Stomach (tissue), 9 donors: ENCODE results near the gene ATP6V0B. TPM values are rescaled to one million over a fixed set of nuclear protein-coding genes. Genes with fewer than 3 reads are reported as not detected.

ENCODE experiments used
- DNase-seq, 2 donors: peaks; one replicate each; pipeline versions ENCODE4 v3.0.0 to v3.0.0-alpha.2; 2013 to 2019
- H3K27ac ChIP-seq, 5 donors: fragments of 200-600 bp in 4 of 5; sonication (generic) in 4 of 5; one replicate each; pipeline ENCODE4 v1.5.1; 2013 to 2019; ENCODE audit warnings: mild to moderate bottlenecking in 1 of 5, moderate library complexity in 1 of 5
- H3K27me3 ChIP-seq, 3 donors: fragments of 200-600 bp; sonication (generic); one replicate each; pipeline ENCODE4 v1.5.1; 2017 to 2019; ENCODE audit warnings: mixed run types in 1 of 3
- H3K36me3 ChIP-seq, 4 donors: fragments of 200-600 bp; sonication (generic); 1 replicate in 3 of 4; 2 replicates in 1 of 4; pipeline ENCODE4 v1.5.1; 2016 to 2019
- H3K4me1 ChIP-seq, 4 donors: fragments of 200-600 bp; sonication (generic); one replicate each; pipeline ENCODE4 v1.5.1; 2016 to 2019
- H3K4me3 ChIP-seq, 4 donors: fragments of 200-600 bp; sonication (generic) in 3 of 4; one replicate each; pipeline ENCODE4 v1.5.1; 2016 to 2019; ENCODE audit warnings: mild to moderate bottlenecking in 1 of 4
- H3K9me3 ChIP-seq, 4 donors: fragments of 200-600 bp; sonication (generic); one replicate each; pipeline ENCODE4 v1.5.1; 2016 to 2019
- EP300 ChIP-seq: sonication (generic); formaldehyde crosslinking; IDR thresholded peaks from one replicate; pipeline ENCODE4 v1.6.1; 2017; ENCODE audit warnings: antibody characterized with exemption
- POLR2A ChIP-seq, 4 donors: fragments of 450-650 bp; IDR thresholded peaks; one replicate each; pipeline ENCODE4 v1.6.1; 2016; ENCODE audit warnings: antibody characterized with exemption in 4 of 4, control low read depth in 2 of 4, mild to moderate bottlenecking in 1 of 4, moderate library complexity in 1 of 4
- POLR2AphosphoS5 ChIP-seq, 3 donors: sonication (generic); formaldehyde crosslinking; IDR thresholded peaks; one replicate each; pipeline ENCODE4 v1.6.1; 2016; ENCODE audit warnings: antibody characterized with exemption in 3 of 3
- WGBS, 5 donors: extraction: QIAGEN DNeasy Blood & Tissue Kit in 3 of 5; methylation state at CpG; one replicate each; pipeline versions ENCODE4 v1.1.5 to v1.1.7; 2013 to 2018; 5-methylcytosine and 5-hydroxymethylcytosine counted together
- intact Hi-C: fragments of 100-400 bp; cut with DNase I; formaldehyde crosslinking; loops from one replicate; pipeline ENCODE4 v1.15.1; 2023; ENCODE audit warnings: low total_unique reads
- polyA plus RNA-seq, 3 donors: library from polyadenylated mRNA; stranded (reverse); fragments of 200-250 nt; gene quantifications; one replicate each; pipeline ENCODE4 v1.2.3, GENCODE V29; 2013
- total RNA-seq, 5 donors: library from RNA; depleted of rRNA; stranded (reverse); fragments of >200 nt; gene quantifications; one replicate each; pipeline versions ENCODE4 v1.1.0 to v1.2.3, GENCODE V29; 2014 to 2016
- TF ChIP-seq, protein P1 (sequence below), 7 experiments: fragments of 450-650 bp in 4 of 7; fragments of 200-600 bp in 3 of 7; sonication (generic) in 3 of 7; IDR thresholded peaks; one replicate each; pipeline ENCODE4 v1.5.1; 2016 to 2019; ENCODE audit warnings: antibody characterized with exemption in 7 of 7, control low read depth in 2 of 7, mild to moderate bottlenecking in 1 of 7
- donor health status: healthy with polysubstance abuse.
- donor health status: Bipolar disorder and iron deficiency.
- donor health status: healthy.

ATP6V0B gene
- total and polyA plus RNA-seq, 8 donors, result 32.1 to 188 (median 94.7) TPM

DNA sequence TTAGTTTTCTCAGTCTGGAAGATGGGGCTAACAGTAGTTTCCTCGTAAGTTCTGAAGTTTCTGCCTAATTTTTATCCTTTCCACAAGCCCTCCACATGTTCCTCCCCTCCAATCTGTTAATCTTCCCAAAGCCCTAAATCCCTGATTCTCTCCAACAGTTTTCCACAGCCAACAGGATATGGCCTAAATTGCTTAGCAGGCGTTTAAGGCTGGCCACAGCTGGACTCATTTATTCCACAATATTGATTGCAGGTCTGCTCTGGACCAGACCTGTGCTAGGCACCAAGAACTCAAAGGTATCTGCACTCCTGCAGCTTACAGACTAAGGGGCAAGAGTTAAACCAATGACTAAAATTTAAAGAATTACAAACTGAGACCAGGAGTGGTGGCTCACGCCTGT is 52.6 kb downstream of the ATP6V0B start:
- Histone ChIP-seq H3K27me3 (no peaks in the 10 kb centered on the region), H3K4me1 (peaks cover 20 to 57% (median 28%) of the 10 kb centered on the region in 4 donors), H3K27ac (no peak overlapping the region), H3K36me3 (peaks cover 0 to 17% (median 3%) of the 10 kb centered on the region in 4 donors), H3K9me3 (no peaks in the 10 kb centered on the region), H3K4me3 (no peak overlapping the region)
- 90 to 95% (median 94%) methylated on average over 3 of the region's 3 CpGs for WGBS, 5 donors
- DNase-seq, result no peak
- TF ChIP-seq POLR2A (IDR thresholded peaks at IDR 0.05) (no peak), POLR2AphosphoS5 (IDR thresholded peaks at IDR 0.05) (no peak), EP300 (no peak)
- TF ChIP-seq, protein P1, sequence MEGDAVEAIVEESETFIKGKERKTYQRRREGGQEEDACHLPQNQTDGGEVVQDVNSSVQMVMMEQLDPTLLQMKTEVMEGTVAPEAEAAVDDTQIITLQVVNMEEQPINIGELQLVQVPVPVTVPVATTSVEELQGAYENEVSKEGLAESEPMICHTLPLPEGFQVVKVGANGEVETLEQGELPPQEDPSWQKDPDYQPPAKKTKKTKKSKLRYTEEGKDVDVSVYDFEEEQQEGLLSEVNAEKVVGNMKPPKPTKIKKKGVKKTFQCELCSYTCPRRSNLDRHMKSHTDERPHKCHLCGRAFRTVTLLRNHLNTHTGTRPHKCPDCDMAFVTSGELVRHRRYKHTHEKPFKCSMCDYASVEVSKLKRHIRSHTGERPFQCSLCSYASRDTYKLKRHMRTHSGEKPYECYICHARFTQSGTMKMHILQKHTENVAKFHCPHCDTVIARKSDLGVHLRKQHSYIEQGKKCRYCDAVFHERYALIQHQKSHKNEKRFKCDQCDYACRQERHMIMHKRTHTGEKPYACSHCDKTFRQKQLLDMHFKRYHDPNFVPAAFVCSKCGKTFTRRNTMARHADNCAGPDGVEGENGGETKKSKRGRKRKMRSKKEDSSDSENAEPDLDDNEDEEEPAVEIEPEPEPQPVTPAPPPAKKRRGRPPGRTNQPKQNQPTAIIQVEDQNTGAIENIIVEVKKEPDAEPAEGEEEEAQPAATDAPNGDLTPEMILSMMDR (IDR thresholded peaks at IDR 0.05), result no peak
- intact Hi-C loops, result no loop called here

Other genes starting within 250 kb of the ATP6V0B start
- 1 to 10 TPM in 2 of 5 donors, not detected in 3; 1.2 to 4.0 TPM for gene ARTN, start 41.2 kb upstream of the ATP6V0B start, total RNA-seq
- 1 to 10 TPM in 1 of 3 donors, under 1 TPM in 1, not detected in 1; 0.44 to 4.8 TPM for gene ARTN, start 41.2 kb upstream of the ATP6V0B start, polyA plus RNA-seq
- 10 to 100 TPM in 3 of 5 donors, 1 to 10 TPM in 2; 6.2 to 54.5 (median 15.9) TPM for gene IPO13, start 28.0 kb upstream of the ATP6V0B start, total RNA-seq
- gene IPO13, start 28.0 kb upstream of the ATP6V0B start, polyA plus RNA-seq, result 10 to 100 TPM; 14.2 to 26.5 (median 22.6) TPM
- gene DPH2, start 5.0 kb upstream of the ATP6V0B start, total RNA-seq, result 10 to 100 TPM in 4 of 5 donors, 1 to 10 TPM in 1; 6.4 to 93.2 (median 26.8) TPM
- gene DPH2, start 5.0 kb upstream of the ATP6V0B start, polyA plus RNA-seq, result 10 to 100 TPM; 10.2 to 13.7 (median 11.6) TPM
- 10 to 100 TPM; 15.2 to 30.9 (median 23.8) TPM for gene B4GALT2, start 4.2 kb downstream of the ATP6V0B start, total RNA-seq
- 10 to 100 TPM; 19.9 to 37.4 (median 21.3) TPM for gene B4GALT2, start 4.2 kb downstream of the ATP6V0B start, polyA plus RNA-seq
- gene CCDC24, start 16.6 kb downstream of the ATP6V0B start, total RNA-seq, result 10 to 100 TPM in 2 of 5 donors, 1 to 10 TPM in 3; 1.2 to 32.4 (median 6.7) TPM
- 10 to 100 TPM in 2 of 3 donors, 1 to 10 TPM in 1; 5.3 to 16.7 (median 14.6) TPM for gene CCDC24, start 16.6 kb downstream of the ATP6V0B start, polyA plus RNA-seq
- gene SLC6A9, start 56.5 kb downstream of the ATP6V0B start, total RNA-seq, result 10 to 100 TPM in 1 of 5 donors, 1 to 10 TPM in 3, not detected in 1; 1.3 to 40.8 (median 1.9) TPM
- 1 to 10 TPM; 1.1 to 5.7 (median 4.3) TPM for gene SLC6A9, start 56.5 kb downstream of the ATP6V0B start, polyA plus RNA-seq
- not detected for gene KLF17, start 143.9 kb downstream of the ATP6V0B start, total RNA-seq
- under 1 TPM in 1 of 3 donors, not detected in 2; 0.25 TPM for gene KLF17, start 143.9 kb downstream of the ATP6V0B start, polyA plus RNA-seq
- not detected for gene KLF18, start 166.7 kb downstream of the ATP6V0B start, total RNA-seq
- not detected for gene KLF18, start 166.7 kb downstream of the ATP6V0B start, polyA plus RNA-seq
- 100 to 1,000 TPM in 1 of 5 donors, 10 to 100 TPM in 4; 29.7 to 141 (median 90.6) TPM for gene DMAP1, start 238.5 kb downstream of the ATP6V0B start, total RNA-seq
- 10 to 100 TPM; 35.2 to 65.1 (median 49.7) TPM for gene DMAP1, start 238.5 kb downstream of the ATP6V0B start, polyA plus RNA-seq